Omental fat pad (tissue), 4 donors: ENCODE results near the gene PTGDS. TPM values are rescaled to one million over a fixed set of nuclear protein-coding genes. Genes with fewer than 3 reads are reported as not detected.

ENCODE experiments used
- ATAC-seq: fragments of 150-250 bp; one replicate; pipeline ENCODE4 v1.9.1; 2016; ENCODE audit warnings: mild to moderate bottlenecking, moderate library complexity; ENCODE audit not compliant: low FRiP score
- DNase-seq: peaks from one replicate; pipeline ENCODE4 v3.0.0-alpha.2; 2019; ENCODE audit warnings: low spot score
- CTCF ChIP-seq, 3 donors: fragments of 450-650 bp; IDR thresholded peaks; one replicate each; pipeline ENCODE4 v1.5.1; 2016 to 2017; ENCODE audit warnings: antibody characterized with exemption in 3 of 3, mild to moderate bottlenecking in 3 of 3, moderate library complexity in 2 of 3
- total RNA-seq, 4 donors: library from RNA; depleted of rRNA; stranded (reverse); fragments of >200 nt; gene quantifications; one replicate each; pipeline ENCODE4 v1.1.0, GENCODE V29; 2016

PTGDS gene
- total RNA-seq, 4 donors from 2014 or later = 76.9 to 173 (median 118) TPM

GRCh38 chr9:137018761-137019559 lies 41.7 kb downstream of the PTGDS start:
- ATAC-seq = no peak
- no peak for TF ChIP-seq CTCF (IDR thresholded peaks at IDR 0.05)
- DNase-seq = no peak

GRCh38 chr9:137019891-137020683 lies 42.8 kb downstream of the PTGDS start:
- no peak for DNase-seq
- no peak for ATAC-seq
- TF ChIP-seq CTCF (IDR thresholded peaks at IDR 0.05) = no peak

GRCh38 chr9:137020771-137021567 lies 43.7 kb downstream of the PTGDS start:
- no peak for TF ChIP-seq CTCF (IDR thresholded peaks at IDR 0.05)
- DNase-seq (no peak), ATAC-seq (no peak)

- TF ChIP-seq CTCF (IDR thresholded peaks at IDR 0.05) = no peak
- ATAC-seq (no peak), DNase-seq (no peak)
Observed at GRCh38 chr9:137021568-137021978, 44.3 kb downstream of the PTGDS start.

GRCh38 chr9:137021979-137022661 lies 44.8 kb downstream of the PTGDS start:
- no peak for TF ChIP-seq CTCF (IDR thresholded peaks at IDR 0.05)
- no peak for ATAC-seq
- no peak for DNase-seq

GRCh38 chr9:137022662-137023008 lies 45.3 kb downstream of the PTGDS start:
- ATAC-seq = no peak
- TF ChIP-seq CTCF (IDR thresholded peaks at IDR 0.05) = no peak

More at GRCh38 chr9:137022662-137023008, 45.3 kb downstream of the PTGDS start:
- no peak for DNase-seq
